Measurements from ENCODE around the gene OPRM1.

DNA sequence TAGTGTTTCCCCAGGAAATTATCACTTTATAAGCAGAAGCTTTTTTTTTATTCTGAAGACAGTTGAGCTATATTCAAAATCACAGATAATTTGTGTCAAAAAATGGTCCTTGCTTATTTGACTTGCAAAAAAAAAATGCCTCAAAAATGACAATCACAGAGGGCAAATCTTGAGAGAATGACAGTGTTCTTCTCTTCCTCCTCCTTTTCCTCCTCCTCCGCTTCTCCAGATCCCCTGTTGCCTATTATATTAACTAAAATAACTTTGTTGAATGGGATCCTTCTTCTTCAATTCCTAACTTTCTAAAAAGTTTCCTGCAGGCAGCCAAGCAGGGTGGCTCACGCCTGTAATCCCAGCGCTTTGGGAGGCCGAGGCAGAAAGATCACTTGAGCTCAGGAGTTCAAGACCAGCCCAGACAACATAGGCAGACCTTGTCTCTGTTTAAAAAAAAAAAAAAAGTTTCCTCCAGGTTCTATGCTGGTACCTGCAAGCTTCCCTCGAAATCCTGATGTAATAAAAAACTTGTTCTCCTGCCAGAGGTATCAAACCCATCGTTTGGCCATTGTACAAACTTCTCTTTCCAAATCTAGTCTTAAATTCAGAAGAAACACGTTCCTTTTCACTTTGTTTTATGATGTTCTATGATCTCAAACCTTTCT, 189.0 kb downstream of the OPRM1 start:
- TF ChIP-seq, protein P1, sequence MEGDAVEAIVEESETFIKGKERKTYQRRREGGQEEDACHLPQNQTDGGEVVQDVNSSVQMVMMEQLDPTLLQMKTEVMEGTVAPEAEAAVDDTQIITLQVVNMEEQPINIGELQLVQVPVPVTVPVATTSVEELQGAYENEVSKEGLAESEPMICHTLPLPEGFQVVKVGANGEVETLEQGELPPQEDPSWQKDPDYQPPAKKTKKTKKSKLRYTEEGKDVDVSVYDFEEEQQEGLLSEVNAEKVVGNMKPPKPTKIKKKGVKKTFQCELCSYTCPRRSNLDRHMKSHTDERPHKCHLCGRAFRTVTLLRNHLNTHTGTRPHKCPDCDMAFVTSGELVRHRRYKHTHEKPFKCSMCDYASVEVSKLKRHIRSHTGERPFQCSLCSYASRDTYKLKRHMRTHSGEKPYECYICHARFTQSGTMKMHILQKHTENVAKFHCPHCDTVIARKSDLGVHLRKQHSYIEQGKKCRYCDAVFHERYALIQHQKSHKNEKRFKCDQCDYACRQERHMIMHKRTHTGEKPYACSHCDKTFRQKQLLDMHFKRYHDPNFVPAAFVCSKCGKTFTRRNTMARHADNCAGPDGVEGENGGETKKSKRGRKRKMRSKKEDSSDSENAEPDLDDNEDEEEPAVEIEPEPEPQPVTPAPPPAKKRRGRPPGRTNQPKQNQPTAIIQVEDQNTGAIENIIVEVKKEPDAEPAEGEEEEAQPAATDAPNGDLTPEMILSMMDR (IDR thresholded peaks at IDR 0.05): no peak
- no peak for TF ChIP-seq POLR2A (IDR thresholded peaks at IDR 0.05; ENCODE audit: low read depth)

All from esophagus muscularis mucosa (tissue), 3 donors.